ENCODE measurements around the gene B3GNT2. TPM values are rescaled to one million over a fixed set of nuclear protein-coding genes. Genes with fewer than 3 reads are reported as not detected.
"Not testable (repeated sequence)": the region's sequence is repeated elsewhere in the genome, so short reads cannot be mapped to it uniquely, and the experiment has no call there.

The B3GNT2 gene
- total RNA-seq, 3 donors from 2014 or later, result 16.3 to 39.5 (median 25.6) TPM

- Histone ChIP-seq H3K4me1 (no peaks in the 10 kb centered on the region), H3K27ac (no peak overlapping the region), H3K9me3 (no peaks in the 10 kb centered on the region), H3K36me3 (no peaks in the 10 kb centered on the region), H3K27me3 (no peaks in the 10 kb centered on the region), H3K4me3 (no peak overlapping the region)
- TF ChIP-seq POLR2A (IDR thresholded peaks at IDR 0.05), result no peak
- TF ChIP-seq POLR2AphosphoS5 (IDR thresholded peaks at IDR 0.05), result no peak
- TF ChIP-seq, protein P1, sequence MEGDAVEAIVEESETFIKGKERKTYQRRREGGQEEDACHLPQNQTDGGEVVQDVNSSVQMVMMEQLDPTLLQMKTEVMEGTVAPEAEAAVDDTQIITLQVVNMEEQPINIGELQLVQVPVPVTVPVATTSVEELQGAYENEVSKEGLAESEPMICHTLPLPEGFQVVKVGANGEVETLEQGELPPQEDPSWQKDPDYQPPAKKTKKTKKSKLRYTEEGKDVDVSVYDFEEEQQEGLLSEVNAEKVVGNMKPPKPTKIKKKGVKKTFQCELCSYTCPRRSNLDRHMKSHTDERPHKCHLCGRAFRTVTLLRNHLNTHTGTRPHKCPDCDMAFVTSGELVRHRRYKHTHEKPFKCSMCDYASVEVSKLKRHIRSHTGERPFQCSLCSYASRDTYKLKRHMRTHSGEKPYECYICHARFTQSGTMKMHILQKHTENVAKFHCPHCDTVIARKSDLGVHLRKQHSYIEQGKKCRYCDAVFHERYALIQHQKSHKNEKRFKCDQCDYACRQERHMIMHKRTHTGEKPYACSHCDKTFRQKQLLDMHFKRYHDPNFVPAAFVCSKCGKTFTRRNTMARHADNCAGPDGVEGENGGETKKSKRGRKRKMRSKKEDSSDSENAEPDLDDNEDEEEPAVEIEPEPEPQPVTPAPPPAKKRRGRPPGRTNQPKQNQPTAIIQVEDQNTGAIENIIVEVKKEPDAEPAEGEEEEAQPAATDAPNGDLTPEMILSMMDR (IDR thresholded peaks at IDR 0.05), result no peak
- intact Hi-C loops (cut with DNase I; ENCODE audit: low total_unique reads), result loop anchor here (10.0 kb wide), 1 partner anchor 223 kb away; no protein-coding TSS in a partner anchor
- DNase-seq (ENCODE audit: low spot score in 2 of 2), result no peak
Measured at GRCh38 chr2:62267696-62268095, 71.8 kb downstream of the B3GNT2 start.

DNA sequence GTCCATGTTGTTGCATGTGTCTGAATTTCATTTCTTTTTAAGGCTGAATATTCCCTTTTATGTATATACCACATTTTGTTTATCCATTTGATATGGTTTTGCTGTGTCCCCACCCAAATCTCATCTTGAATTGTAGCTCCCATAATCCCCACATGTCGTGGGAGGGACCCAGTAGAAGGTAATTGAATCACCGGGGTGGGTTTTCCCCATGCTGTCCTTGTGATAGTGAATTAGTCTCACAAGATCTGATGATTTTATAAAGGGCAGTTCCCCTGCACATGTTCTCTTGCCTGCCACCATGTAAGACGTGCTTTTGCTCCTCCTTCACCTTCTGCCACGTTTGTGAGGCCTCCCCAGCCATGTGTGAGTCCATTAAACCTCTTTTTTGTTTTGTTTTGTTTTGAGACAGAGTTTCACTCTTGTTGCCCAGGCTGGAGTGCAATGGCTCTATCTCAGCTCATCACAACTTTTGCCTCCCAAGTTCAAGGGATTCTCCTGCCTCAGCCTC is 72.8 kb downstream of the B3GNT2 start:
- H3K27ac ChIP-seq; H3K27me3 ChIP-seq; DNase-seq (ENCODE audit: low spot score in 2 of 2); H3K4me1 ChIP-seq; H3K4me3 ChIP-seq; H3K9me3 ChIP-seq; H3K36me3 ChIP-seq: not testable (repeated sequence)
- intact Hi-C loops (cut with DNase I; ENCODE audit: low total_unique reads), result loop anchor here (10.0 kb wide), 1 partner anchor 224 kb away; no protein-coding TSS in a partner anchor

GRCh38 chr2:62270728-62271127 is 74.8 kb downstream of the B3GNT2 start:
- no peaks in the 10 kb centered on the region for H3K4me1 ChIP-seq
- no peaks in the 10 kb centered on the region for H3K9me3 ChIP-seq
- peak; percentile 35 to 64 for DNase-seq (ENCODE audit: low spot score in 2 of 2)
- no peaks in the 10 kb centered on the region for H3K36me3 ChIP-seq
- no peak overlapping the region for H3K27ac ChIP-seq
- no peaks in the 10 kb centered on the region for H3K27me3 ChIP-seq
- TF ChIP-seq POLR2AphosphoS5 (IDR thresholded peaks at IDR 0.05) (no peak), POLR2A (IDR thresholded peaks at IDR 0.05) (no peak)
- TF ChIP-seq, protein P1 (IDR thresholded peaks at IDR 0.05), result no peak
- intact Hi-C loops (cut with DNase I; ENCODE audit: low total_unique reads), result no loop called here
- no peak overlapping the region for H3K4me3 ChIP-seq

Measured in breast epithelium (tissue), 4 donors.